ENCODE results near the gene ATIC.

ATIC gene

GRCh38 chr2:215397632-215398341, 85.9 kb downstream of the ATIC start:
- DNase-seq (ENCODE audit: low read depth, low spot score): no peak

- DNase-seq (ENCODE audit: low read depth, low spot score): no peak
Measured at GRCh38 chr2:215399067-215399716, 87.3 kb downstream of the ATIC start.

All from ELF-1 (cell line).